ENCODE data around the gene HRAS. TPM values are rescaled to one million over a fixed set of nuclear protein-coding genes. Genes with fewer than 3 reads are reported as not detected.

HRAS gene
- total and polyA plus RNA-seq, 3 experiments from 2014 or later: 22.5 to 91.5 (median 86.9) TPM

GRCh38 chr11:537622-538430, 2.5 kb upstream of the HRAS start:
- peaks cover 3 to 29% (median 11%) of the 10 kb centered on the region in 3 donors for H3K4me1 Mint-ChIP-seq
- no peaks in the 10 kb centered on the region for H3K9me3 Mint-ChIP-seq
- H3K36me3 Mint-ChIP-seq: peaks cover 0 to 7% (median 0%) of the 10 kb centered on the region in 3 donors
- Histone ChIP-seq H3K27ac (ENCODE audit: low read depth, low read length) (peak overlapping the region; percentile 86), H3K9me3 (ENCODE audit: low read length) (no peaks in the 10 kb centered on the region), H3K27me3 (ENCODE audit: insufficient read depth, low read length, poor library complexity, severe bottlenecking) (no peaks in the 10 kb centered on the region), H3K4me1 (ENCODE audit: insufficient read depth, low read length) (peaks cover 37% of the 10 kb centered on the region), H3K4me3 (ENCODE audit: low read length) (peak overlapping the region; percentile 50), H3K36me3 (ENCODE audit: insufficient read depth, low read length) (no peaks in the 10 kb centered on the region)
- POLR2A ChIA-PET: interaction anchor here (2.8 kb wide), 1 partner anchor 38 kb away, joined by 16 read pairs; the partner anchor contains the start of gene PHRF1
- H3K27me3 Mint-ChIP-seq: peaks cover 0 to 4% of the 10 kb centered on the region in 2 donors
- CTCF ChIA-PET: interaction anchor here (1.1 to 1.3 kb wide), 3 partner anchors 17 to 329 kb away, joined by 3 read pairs; no protein-coding TSS in a partner anchor
- H3K27ac Mint-ChIP-seq: peak overlapping the region; percentile 79 to 100 (median 92)
- H3K4me3 Mint-ChIP-seq: peak overlapping the region; percentile 55 to 98 (median 75)
- no peak for DNase-seq

DNA sequence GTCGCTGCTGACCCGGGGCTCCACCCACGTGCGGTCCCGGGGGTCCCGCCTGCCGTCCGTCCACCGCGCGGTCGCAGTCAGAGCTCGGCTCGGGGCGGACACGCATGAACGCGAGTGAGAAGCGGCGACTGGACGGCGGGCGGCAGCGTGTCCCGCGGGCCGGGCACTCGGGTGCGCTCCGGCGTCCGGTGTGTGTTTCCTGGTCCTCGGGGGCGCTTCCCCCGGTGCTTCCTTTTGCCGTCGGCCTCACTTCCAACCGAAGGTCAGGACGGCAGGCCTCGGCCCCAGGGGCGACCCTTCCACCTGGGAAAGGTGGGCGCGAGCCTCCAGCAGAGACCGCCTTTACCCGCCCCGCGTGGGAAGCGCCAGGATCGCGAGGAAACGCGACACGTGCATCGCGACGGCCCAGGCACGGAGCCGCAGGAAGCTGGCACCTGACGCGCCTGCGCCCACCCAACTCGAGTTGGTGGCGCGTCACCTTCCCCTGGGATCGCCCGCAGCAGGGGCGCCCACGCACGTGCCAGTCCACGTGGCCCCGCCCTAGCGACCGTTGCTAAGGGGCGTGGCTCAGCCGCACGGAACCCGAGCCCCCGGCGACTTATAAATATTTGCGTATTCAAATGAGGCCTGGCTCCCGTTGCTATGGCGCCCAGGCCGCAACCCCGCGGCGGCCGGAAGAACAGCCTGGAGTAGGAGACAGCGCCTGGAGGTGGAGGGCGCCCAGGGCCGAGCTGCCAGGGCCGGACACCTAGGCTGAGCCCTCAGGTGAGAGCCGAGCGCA, 1.7 kb upstream of the HRAS start, which contains the start of gene LRRC56:
Gene LRRC56 (plus strand): TSS at position 687 of the 781 bp plus-strand sequence. CDS start 3,158 bp downstream, outside the sequence.
- H3K27ac Mint-ChIP-seq: peak within 1 kb of the TSS; percentile 93 to 100 (median 97)
- H3K4me1 Mint-ChIP-seq: peaks cover 3 to 30% (median 11%) of the 10 kb centered on the region in 3 donors
- peaks cover 0 to 9% (median 0%) of the 10 kb centered on the region in 3 donors for H3K36me3 Mint-ChIP-seq
- H3K4me1 ChIP-seq (ENCODE audit: insufficient read depth, low read length): peaks cover 37% of the 10 kb centered on the region
- H3K36me3 ChIP-seq (ENCODE audit: insufficient read depth, low read length): no peaks in the 10 kb centered on the region
- H3K27me3 ChIP-seq (ENCODE audit: insufficient read depth, low read length, poor library complexity, severe bottlenecking): no peaks in the 10 kb centered on the region
- H3K27me3 Mint-ChIP-seq: peaks cover 0 to 4% of the 10 kb centered on the region in 2 donors
- peak within 1 kb of the TSS; percentile 88 to 98 (median 93) for H3K4me3 Mint-ChIP-seq
- no peaks in the 10 kb centered on the region for H3K9me3 ChIP-seq (ENCODE audit: low read length)
- DNase-seq: peak; percentile 90 to 98 (median 95)
- H3K4me3 ChIP-seq (ENCODE audit: low read length): peak within 1 kb of the TSS; percentile 50
- ChIA-PET POLR2A (interaction anchor here (1.1 to 2.8 kb wide), 5 partner anchors 30 to 189 kb away, joined by 3 to 16 read pairs (median 9); partner anchors contain the start of genes PHRF1, RNH1 and TMEM80), CTCF (interaction anchor here (1.1 to 2.8 kb wide), 8 partner anchors 18 to 328 kb away, joined by 3 to 16 read pairs (median 4); no protein-coding TSS in a partner anchor)
- no peaks in the 10 kb centered on the region for H3K9me3 Mint-ChIP-seq
- H3K27ac ChIP-seq (ENCODE audit: low read depth, low read length): peak within 1 kb of the TSS; percentile 86

GRCh38 chr11:535210-535518, 212 bp downstream of the HRAS start:
- Mint-ChIP-seq H3K4me3 (peak overlapping the region in 1 of 7 donors; percentile 34), H3K4me1 (peaks cover 3 to 32% (median 11%) of the 10 kb centered on the region in 3 donors), H3K9me3 (no peaks in the 10 kb centered on the region), H3K27me3 (peaks cover 0 to 4% of the 10 kb centered on the region in 2 donors), H3K36me3 (peaks cover 0 to 15% (median 0%) of the 10 kb centered on the region in 3 donors), H3K27ac (no peak overlapping the region)
- Histone ChIP-seq H3K4me1 (ENCODE audit: insufficient read depth, low read length) (peaks cover 37% of the 10 kb centered on the region), H3K9me3 (ENCODE audit: low read length) (no peaks in the 10 kb centered on the region), H3K36me3 (ENCODE audit: insufficient read depth, low read length) (no peaks in the 10 kb centered on the region), H3K27ac (ENCODE audit: low read depth, low read length) (no peak overlapping the region), H3K4me3 (ENCODE audit: low read length) (no peak overlapping the region), H3K27me3 (ENCODE audit: insufficient read depth, low read length, poor library complexity, severe bottlenecking) (no peaks in the 10 kb centered on the region)
- ChIA-PET CTCF (interaction anchor here (0.8 to 2.8 kb wide), 7 partner anchors 13 to 162 kb away, joined by 3 to 16 read pairs (median 3); partner anchors contain the start of gene PHRF1), POLR2A (interaction anchor here (1.9 to 2.8 kb wide), 4 partner anchors 28 to 161 kb away, joined by 9 to 16 read pairs (median 12); partner anchors contain the start of genes PHRF1, RNH1 and TMEM80)
- DNase-seq: no peak

- peaks cover 0 to 4% of the 10 kb centered on the region in 2 donors for H3K27me3 Mint-ChIP-seq
- H3K4me1 Mint-ChIP-seq: peaks cover 3 to 32% (median 11%) of the 10 kb centered on the region in 3 donors
- H3K9me3 Mint-ChIP-seq: no peaks in the 10 kb centered on the region
- CTCF ChIA-PET: interaction anchor here (0.6 to 2.8 kb wide), 4 partner anchors 13 to 20 kb away, joined by 3 to 16 read pairs (median 6); no protein-coding TSS in a partner anchor
- peaks cover 0 to 18% (median 0%) of the 10 kb centered on the region in 3 donors for H3K36me3 Mint-ChIP-seq
- POLR2A ChIA-PET: interaction anchor here (2.4 kb wide), 1 partner anchor 28 kb away, joined by 16 read pairs; the partner anchor contains the start of gene RNH1
- H3K27ac Mint-ChIP-seq: peak overlapping the region in 2 of 8 donors; percentile 17 to 38
- Histone ChIP-seq H3K27ac (ENCODE audit: low read depth, low read length) (peak overlapping the region; percentile 65), H3K4me3 (ENCODE audit: low read length) (peak overlapping the region; percentile 64), H3K9me3 (ENCODE audit: low read length) (no peaks in the 10 kb centered on the region), H3K36me3 (ENCODE audit: insufficient read depth, low read length) (no peaks in the 10 kb centered on the region), H3K27me3 (ENCODE audit: insufficient read depth, low read length, poor library complexity, severe bottlenecking) (no peaks in the 10 kb centered on the region), H3K4me1 (ENCODE audit: insufficient read depth, low read length) (peaks cover 37% of the 10 kb centered on the region)
- peak overlapping the region; percentile 58 to 92 (median 70) for H3K4me3 Mint-ChIP-seq
- DNase-seq: peak in 2 of 5 donors; percentile 21 to 59
These were observed 773 bp downstream of the HRAS start for GRCh38 chr11:534396-535209.

GRCh38 chr11:533586-534395, 1.6 kb downstream of the HRAS start:
- POLR2A ChIA-PET: interaction anchor here (1.4 kb wide), 1 partner anchor 192 kb away, joined by 3 read pairs; no protein-coding TSS in a partner anchor
- H3K9me3 Mint-ChIP-seq: no peaks in the 10 kb centered on the region
- H3K4me3 Mint-ChIP-seq: peak overlapping the region in 5 of 7 donors; percentile 13 to 77 (median 64)
- CTCF ChIA-PET: interaction anchor here (0.6 to 0.9 kb wide), 2 partner anchors 21 kb away, joined by 3 read pairs; no protein-coding TSS in a partner anchor
- H3K27ac Mint-ChIP-seq: peak overlapping the region in 1 of 8 donors; percentile 74
- H3K4me1 Mint-ChIP-seq: peaks cover 3 to 30% (median 11%) of the 10 kb centered on the region in 3 donors
- Histone ChIP-seq H3K9me3 (ENCODE audit: low read length) (no peaks in the 10 kb centered on the region), H3K4me3 (ENCODE audit: low read length) (peak overlapping the region; percentile 64), H3K36me3 (ENCODE audit: insufficient read depth, low read length) (no peaks in the 10 kb centered on the region), H3K27ac (ENCODE audit: low read depth, low read length) (no peak overlapping the region), H3K27me3 (ENCODE audit: insufficient read depth, low read length, poor library complexity, severe bottlenecking) (no peaks in the 10 kb centered on the region), H3K4me1 (ENCODE audit: insufficient read depth, low read length) (peaks cover 37% of the 10 kb centered on the region)
- peaks cover 0 to 18% (median 0%) of the 10 kb centered on the region in 3 donors for H3K36me3 Mint-ChIP-seq
- DNase-seq: no peak
- peaks cover 0 to 4% of the 10 kb centered on the region in 2 donors for H3K27me3 Mint-ChIP-seq

- POLR2A ChIA-PET: interaction anchor here (1.4 kb wide), 1 partner anchor 193 kb away, joined by 3 read pairs; no protein-coding TSS in a partner anchor
- H3K4me3 Mint-ChIP-seq: peak overlapping the region in 1 of 7 donors; percentile 48
- H3K36me3 Mint-ChIP-seq: peaks cover 0 to 18% (median 0%) of the 10 kb centered on the region in 3 donors
- Histone ChIP-seq H3K4me3 (ENCODE audit: low read length) (no peak overlapping the region), H3K27me3 (ENCODE audit: insufficient read depth, low read length, poor library complexity, severe bottlenecking) (no peaks in the 10 kb centered on the region), H3K36me3 (ENCODE audit: insufficient read depth, low read length) (no peaks in the 10 kb centered on the region), H3K9me3 (ENCODE audit: low read length) (no peaks in the 10 kb centered on the region), H3K27ac (ENCODE audit: low read depth, low read length) (no peak overlapping the region), H3K4me1 (ENCODE audit: insufficient read depth, low read length) (peaks cover 33% of the 10 kb centered on the region)
- no peaks in the 10 kb centered on the region for H3K9me3 Mint-ChIP-seq
- no peak for DNase-seq
- CTCF ChIA-PET: interaction anchor here (0.9 kb wide), 1 partner anchor 21 kb away, joined by 3 read pairs; no protein-coding TSS in a partner anchor
- H3K27ac Mint-ChIP-seq: no peak overlapping the region
- peaks cover 3 to 23% (median 9%) of the 10 kb centered on the region in 3 donors for H3K4me1 Mint-ChIP-seq
- no peaks in the 10 kb centered on the region for H3K27me3 Mint-ChIP-seq
These were observed 2.3 kb downstream of the HRAS start for GRCh38 chr11:532986-533585.
